PFSK-1 (cell line): ENCODE measurements around the gene ROBO1.

Experiments
- POLR2AphosphoS5 ChIP-seq: IDR thresholded peaks from 2 replicates; pipeline ENCODE4 v1.6.1; 2012; ENCODE audit warnings: low read depth, mild to moderate bottlenecking, control low read depth, low read length, moderate library complexity
- SIN3A ChIP-seq: IDR thresholded peaks from 2 replicates; pipeline ENCODE4 v1.6.1; 2012; ENCODE audit warnings: mild to moderate bottlenecking, low read length, moderate library complexity, borderline replicate concordance; ENCODE audit not compliant: insufficient read depth
- TF ChIP-seq, protein P1 (sequence below), 2 experiments: IDR thresholded peaks; 2 replicates each; pipeline versions ENCODE4 v1.6.1 to v1.8.0; 2011 to 2012; ENCODE audit warnings: low read depth in 2 of 2, low read length in 2 of 2, control low read depth in 1 of 2, inconsistent platforms in 1 of 2, mild to moderate bottlenecking in 1 of 2, moderate library complexity in 1 of 2; ENCODE audit not compliant: insufficient read depth in 1 of 2

DNA sequence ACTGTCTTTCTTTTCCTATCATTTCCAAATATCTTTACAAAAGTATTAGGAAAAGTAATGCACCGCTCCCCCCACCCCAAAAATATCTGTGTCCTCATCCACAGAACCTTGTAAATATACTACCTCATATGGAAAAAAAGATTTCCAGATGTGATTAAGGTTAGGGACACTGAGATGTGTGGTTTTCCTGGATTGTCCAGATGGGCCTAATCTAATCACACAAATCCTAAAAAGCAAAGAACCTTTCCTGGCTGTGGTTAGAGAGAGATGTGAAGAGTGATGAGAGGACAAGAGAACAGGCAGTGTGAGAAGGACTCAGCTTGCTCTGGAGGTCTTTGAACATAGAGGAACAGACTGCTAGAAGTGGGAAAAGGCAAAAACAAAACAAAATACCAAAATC, 77.7 kb downstream of the ROBO1 start:
- TF ChIP-seq, protein P1, sequence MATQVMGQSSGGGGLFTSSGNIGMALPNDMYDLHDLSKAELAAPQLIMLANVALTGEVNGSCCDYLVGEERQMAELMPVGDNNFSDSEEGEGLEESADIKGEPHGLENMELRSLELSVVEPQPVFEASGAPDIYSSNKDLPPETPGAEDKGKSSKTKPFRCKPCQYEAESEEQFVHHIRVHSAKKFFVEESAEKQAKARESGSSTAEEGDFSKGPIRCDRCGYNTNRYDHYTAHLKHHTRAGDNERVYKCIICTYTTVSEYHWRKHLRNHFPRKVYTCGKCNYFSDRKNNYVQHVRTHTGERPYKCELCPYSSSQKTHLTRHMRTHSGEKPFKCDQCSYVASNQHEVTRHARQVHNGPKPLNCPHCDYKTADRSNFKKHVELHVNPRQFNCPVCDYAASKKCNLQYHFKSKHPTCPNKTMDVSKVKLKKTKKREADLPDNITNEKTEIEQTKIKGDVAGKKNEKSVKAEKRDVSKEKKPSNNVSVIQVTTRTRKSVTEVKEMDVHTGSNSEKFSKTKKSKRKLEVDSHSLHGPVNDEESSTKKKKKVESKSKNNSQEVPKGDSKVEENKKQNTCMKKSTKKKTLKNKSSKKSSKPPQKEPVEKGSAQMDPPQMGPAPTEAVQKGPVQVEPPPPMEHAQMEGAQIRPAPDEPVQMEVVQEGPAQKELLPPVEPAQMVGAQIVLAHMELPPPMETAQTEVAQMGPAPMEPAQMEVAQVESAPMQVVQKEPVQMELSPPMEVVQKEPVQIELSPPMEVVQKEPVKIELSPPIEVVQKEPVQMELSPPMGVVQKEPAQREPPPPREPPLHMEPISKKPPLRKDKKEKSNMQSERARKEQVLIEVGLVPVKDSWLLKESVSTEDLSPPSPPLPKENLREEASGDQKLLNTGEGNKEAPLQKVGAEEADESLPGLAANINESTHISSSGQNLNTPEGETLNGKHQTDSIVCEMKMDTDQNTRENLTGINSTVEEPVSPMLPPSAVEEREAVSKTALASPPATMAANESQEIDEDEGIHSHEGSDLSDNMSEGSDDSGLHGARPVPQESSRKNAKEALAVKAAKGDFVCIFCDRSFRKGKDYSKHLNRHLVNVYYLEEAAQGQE (IDR thresholded peaks at IDR 0.05; ENCODE audit: insufficient read depth in 1 of 2, low read depth in 2 of 2, low read length in 2 of 2), result no peak
- TF ChIP-seq POLR2AphosphoS5 (no peak), SIN3A (no peak)
